GM18861 (cell line): ENCODE results near the gene PPME1.

Experiments
- ATAC-seq: cut with Tn5 transposase; IDR thresholded peaks from one replicate; pipeline ENCODE4 v1.9.1; 2021; ENCODE audit not compliant: unreplicated experiment

Gene PPME1

DNA sequence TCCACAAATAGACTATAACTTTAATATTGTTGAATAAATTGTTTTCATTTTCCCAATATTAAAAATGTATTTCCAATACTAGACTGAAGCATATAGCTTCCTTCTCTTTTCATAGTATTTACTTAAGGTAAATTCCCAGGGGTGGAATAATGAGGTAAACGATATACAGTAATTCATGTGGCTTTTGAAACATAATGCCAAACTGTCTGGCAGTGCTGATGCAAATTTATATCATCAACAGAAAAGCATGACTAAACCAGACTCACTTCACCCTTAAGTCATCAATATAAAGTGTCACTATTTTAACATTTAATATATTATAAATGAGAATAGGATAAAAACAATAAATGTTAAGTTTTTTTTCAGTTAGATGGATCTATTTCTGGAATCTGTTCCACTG lies 13.9 kb upstream of the PPME1 start:
- no peak for ATAC-seq

DNA sequence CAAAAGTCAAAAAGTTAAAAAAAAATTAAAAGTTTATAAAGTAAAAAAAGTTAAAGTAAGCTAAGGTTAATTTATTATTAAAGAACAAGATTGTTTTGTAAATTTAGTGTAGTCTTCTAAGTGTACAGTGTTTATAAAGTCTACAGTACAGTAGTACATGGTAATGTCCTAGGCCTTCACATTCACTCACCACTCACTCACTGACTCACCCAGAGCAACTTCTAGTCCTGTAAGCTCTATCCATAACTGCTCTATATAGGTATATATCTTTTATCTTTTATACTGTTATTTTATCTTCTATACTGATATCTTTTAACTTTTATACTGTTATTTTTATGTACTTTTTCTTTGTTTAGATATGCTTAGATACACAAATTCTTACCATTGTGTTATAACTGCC lies 11.4 kb upstream of the PPME1 start:
- no peak for ATAC-seq

DNA sequence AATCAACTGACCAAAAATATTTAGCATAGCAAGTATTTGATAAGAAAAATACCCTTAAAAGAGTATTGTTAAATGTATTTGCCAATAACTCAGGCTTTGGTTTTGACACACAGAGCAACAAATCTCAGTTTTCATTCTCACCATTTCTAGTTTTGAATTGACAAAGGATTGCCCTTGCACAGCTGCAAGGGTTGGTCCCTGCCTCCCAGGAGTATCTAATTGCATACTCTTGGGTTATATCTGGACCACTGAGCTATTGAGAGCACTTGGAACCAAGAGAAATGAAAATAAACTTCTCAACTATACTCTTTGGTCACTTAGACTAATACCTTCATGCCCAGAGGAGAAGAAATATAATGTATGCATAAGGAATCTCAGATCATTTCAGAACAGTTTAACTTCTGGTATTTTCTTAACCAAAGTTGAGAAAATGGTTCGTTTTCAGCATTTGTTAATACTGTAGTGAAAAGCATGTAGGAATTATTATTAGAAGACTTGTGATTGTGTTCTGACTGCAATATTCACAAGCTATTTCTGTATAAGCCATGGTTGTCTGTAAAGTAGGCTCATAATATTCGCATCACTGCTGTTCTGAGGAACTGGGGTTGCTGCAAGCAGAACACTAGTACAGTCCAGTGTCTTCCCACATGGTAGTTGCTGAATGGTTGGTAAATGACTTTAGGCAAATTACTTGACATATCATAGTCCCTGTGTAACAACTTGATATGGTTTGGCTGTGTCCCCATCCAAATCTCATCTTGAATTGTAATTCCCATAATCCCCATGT lies 8.2 kb upstream of the PPME1 start:
- ATAC-seq, result no peak

DNA sequence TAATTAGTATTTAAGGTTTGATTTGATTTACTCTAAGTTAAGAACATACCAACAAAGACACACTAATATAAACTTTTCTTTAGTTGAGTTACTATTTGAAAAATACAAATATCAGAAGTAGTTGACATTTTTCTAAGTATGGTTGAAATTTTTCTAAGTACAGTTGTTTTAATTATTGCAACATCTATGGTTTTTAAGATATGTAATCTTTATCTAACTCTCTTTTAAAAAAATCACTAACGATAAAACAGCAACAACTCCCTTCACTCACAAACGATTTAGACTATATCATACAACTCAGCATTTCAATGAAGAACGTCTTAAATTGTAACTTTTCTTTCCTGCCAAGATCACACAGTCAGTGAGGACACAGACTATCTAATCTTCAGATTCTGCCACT lies 2.3 kb upstream of the PPME1 start:
- no peak for ATAC-seq

DNA sequence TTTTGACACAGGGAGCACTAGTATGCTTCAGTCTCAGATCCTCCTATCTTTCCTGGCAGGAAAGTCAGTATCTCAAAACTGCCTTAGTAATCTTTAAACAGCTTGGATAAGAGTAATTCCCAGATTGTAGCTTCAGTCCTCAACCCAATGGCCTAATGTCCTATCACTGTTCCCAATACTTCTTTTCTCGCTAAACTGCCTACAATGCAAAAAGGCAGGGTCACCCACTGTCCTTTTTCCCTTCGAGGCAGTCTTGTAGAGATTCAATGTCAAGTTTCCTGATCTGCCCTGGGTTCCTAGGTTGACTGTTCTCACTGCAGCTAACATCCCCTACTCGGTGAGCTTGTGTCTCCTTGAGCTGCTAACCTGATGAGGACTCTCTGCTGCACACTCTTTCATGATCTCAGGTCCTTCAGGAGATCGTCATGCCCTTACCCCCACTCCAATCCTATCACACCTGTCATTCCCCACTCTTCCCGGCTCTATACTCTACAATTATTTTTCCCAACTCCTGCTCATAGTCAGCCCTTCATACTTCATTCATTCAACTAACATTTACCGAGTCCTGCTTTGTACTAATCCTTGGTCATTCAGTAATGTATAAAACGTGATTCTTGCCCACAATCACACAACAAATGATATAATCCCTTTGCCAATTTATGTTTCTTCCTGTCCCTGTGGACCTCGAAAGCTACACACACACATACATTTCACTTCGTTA lies 1.2 kb upstream of the PPME1 start:
- no peak for ATAC-seq

DNA sequence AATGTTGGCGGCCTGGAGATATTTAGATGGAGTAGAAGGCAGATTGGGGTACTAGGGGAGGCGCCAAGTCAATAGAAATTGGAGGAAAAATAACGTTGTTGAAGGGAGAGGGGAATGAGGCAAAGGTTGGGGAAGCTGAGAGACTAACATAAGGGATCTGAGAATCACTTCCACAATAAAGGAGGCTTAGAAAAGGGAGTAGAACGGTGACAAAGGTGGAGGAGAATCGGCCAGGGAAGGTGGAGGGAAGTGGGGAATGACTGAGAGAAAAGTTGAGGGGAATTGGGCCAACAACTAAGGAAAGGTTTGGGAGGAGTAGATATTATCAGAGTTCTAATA lies 510 bp downstream of the PPME1 start:
- ATAC-seq, result no peak

DNA sequence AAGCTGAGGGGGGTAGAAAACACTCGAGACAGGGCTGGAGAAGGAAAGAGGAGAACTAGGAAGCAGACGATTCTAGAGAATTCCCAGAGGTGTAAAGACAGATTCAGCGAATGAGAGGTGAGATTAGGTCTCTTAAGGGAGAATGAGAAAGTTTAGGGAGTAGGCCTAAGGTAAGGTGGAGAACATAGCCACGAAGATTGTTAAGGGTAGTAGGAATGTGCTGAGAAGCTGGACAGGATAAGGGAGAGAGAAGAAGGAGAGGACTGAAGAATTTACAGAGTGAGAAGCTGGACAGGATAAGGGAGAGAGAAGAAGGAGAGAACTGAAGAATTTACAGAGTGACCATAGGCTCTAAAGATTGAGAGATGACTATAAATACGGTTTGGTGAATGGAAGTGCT lies 908 bp downstream of the PPME1 start:
- no peak for ATAC-seq

DNA sequence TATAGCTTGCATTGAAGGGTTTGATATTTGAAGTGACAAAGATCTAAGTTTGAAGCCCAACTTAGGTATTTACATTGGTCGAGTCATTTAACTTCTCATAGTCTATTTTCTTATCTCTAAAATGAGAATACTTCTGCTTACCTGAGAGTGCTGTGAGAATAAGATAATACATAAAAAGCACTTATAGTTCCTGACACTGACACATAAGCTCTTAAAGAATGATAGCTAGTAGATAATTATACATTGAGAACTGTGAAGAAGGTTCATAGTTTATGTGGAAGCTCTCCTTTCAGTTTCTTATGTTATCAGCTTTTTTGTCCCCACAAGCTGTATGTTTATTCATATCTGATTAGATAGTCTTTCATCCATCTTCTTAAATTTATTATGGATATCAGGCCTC lies 4.8 kb downstream of the PPME1 start:
- ATAC-seq, result no peak

DNA sequence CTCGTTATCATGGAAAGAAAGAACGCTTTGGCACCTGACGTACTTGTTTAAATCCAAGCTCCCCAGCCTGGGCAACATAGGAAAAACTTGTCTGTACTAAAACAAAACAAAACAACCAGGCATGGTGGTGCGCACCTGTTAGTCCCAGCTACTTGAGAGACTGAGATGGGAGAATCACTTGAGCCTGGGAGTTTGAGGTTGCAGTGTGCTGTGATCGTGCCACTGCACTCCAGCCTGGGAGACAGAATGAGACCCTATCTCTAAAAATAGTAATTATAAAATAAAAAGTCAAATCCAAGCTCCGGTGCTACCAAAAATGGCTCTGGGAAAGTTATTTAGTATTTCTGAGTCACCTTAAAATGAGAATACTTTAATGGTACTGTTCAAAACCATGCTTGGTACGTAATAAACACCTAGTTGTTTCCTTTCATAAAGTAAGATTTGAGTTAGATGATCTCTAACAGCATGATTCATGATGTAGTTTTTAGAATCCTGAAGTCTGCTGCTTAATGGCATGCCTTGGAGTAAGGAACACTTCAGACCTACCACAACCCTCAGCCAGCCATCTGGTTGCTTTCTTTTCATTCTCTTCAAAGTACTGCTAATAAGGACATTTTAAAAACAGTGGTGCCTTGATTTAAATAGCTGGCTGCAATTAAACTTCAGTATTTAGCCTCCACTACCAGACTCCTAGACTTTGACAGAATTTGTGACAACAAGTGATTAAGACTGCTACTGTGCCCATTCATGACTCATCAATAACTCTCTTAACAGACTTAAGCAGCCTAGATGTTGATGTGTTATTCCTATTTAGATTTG lies 8.4 kb downstream of the PPME1 start:
- no peak for ATAC-seq

DNA sequence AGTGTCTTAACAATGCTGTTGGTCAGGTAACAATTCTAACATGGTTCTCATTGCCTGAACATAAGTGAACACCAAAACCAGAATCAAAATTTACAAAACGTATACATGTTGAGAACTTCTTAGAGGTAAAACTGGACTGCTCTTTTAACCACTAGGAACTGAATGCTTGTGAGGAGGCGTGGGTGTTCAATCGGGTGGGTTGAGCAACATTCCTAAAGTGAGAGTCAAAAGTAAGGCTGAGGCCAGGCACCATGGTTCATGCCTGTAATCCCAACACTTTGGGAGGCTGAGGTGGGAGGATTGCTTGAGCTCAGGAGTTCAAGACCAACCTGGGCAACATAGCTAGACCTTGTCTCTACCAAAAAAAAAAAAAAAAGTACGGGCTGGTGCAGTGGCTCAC lies 11.5 kb downstream of the PPME1 start:
- no peak for ATAC-seq

DNA sequence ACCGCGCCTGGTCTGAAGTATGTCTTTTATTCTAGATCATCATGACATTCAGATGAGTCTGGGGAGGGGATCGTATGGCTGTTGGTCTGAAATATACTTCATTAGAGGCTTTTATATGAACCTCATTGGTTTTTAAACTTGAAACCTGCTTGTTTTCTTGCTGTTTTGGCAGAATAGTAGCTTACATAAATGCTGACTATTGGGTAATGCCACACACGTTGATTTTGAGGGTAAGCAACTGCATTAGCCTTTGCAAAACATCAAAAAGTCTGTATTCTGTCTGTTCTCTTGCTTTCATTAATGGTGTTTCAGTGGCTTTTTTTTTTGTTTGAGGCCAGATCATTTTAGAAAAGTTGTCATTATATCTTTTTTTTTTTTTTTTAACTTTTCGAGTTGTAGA lies 14.2 kb downstream of the PPME1 start:
- ATAC-seq, result no peak

DNA sequence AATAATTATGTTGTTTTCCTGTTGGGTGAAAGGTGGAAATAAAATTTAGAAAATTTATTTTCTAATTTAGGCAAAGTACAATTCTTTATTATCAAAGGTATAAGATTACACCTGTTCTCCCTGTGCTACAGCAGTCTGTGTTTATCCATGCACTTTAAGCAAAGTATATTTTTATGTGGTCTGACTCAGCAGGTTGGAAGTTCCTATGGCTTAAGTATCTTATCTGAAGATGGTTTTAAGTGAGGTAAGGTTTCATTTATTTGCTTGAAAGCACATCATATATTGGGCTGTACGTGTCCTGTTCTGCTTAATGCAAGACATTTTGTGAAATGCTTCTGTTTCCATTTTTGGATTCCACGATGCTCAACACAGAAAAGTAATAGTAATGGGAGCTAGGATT lies 14.6 kb downstream of the PPME1 start:
- ATAC-seq, result no peak

DNA sequence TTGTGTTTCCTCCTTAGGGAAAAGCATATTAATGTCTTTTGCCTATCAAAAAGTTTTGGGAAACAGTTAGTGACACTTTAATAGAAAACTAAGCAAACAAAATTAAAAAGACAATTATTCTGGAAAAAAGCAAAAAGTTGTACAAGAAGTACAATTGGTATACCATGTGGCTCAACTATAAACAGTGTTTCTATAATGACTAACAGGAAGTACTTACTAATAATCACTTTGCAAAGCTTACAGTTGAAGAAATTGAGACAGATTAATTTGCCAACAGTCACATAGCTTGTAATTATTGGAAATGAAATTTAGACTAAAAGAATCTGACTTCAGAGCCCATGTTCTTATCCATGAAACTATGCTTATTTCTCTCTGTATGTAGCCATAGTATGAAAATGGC lies 24.7 kb downstream of the PPME1 start:
- no peak for ATAC-seq

DNA sequence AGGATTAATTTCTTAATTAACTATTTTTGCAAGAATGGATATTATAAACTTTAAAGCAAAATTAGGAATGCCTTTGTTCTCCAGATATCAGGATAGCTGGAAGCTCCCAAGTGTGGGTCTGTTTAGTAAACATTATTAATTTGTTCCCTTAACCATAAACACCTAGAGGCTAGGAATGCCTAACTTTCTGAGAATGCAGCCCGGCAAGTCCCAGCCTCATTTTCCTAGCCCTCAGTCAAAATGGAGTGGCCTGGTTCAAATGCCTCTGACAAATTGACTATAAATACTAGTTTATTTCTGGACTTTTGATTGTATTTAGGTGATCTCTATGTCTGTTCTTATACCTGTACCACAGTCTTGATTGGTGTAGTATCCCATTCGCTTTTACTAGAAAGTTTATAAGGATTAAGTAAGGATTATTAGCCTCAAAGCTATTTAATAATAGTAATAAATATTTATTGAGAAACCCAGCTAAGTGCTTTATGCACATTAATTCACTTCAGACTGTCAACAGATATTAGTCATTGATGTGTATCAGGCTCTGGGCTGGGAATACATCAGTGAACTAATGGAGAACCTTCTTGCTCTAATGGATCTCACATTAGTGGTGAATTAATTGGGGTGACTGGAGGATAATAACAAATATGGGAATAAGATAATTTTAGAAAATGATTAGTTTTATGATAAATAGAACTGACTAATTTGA lies 25.8 kb downstream of the PPME1 start:
- no peak for ATAC-seq

DNA sequence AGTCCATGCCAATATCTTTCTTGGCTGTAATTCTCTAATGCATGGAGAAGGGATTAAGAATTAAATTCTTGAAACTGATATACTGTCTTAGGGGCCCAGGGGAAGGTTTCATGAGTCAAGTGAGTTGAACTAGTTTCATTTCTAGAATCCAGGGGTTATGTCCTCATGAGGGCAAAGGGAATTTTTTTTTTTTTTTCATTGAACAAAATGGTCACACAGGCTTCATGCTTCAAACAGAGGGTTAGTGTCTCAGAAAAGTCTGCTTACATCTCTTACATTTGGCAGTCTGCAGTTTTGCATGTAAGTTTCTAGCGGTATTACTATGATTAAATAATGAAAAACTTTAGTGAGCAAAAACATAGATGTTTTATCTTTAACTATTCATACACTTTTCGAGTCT lies 32.9 kb downstream of the PPME1 start:
- no peak for ATAC-seq

DNA sequence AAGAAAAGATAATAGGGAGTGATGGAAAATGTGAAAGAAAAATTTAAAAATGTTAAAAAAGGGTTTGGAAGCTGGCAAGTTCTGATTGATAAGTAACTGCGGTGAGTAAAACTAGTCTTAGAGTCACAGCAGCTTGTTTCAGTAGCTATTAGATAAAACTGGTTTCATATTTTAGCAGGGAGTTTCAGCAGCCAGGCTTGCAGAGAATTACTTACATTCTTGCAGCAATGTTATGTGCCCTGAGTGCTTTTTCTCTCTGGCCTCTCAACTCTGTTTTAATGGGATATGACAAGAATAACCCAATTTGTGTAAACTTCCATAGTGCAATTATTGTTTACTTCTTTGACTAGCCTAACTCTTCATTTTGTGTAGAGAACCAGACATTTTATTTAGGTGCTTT lies 33.6 kb downstream of the PPME1 start:
- ATAC-seq, result no peak

DNA sequence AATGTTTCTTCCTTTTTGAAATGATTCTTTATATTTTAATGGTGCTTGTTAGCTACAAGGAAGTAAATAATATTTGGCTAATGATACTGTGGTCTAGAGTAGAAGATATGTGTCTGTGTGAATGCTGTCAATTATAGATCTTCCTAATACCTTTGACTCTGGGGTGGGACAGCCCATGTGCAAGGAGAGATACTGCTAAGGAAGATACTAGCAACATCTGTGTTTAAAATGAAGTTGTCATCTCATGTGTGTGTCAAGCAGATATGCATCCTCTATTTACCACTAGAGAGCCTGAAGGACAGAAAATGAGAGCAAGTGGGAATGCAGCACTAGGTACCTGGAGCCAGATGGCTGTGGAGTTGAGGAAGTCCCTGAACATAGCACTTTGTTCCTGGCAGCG lies 34.1 kb downstream of the PPME1 start:
- ATAC-seq, result no peak

DNA sequence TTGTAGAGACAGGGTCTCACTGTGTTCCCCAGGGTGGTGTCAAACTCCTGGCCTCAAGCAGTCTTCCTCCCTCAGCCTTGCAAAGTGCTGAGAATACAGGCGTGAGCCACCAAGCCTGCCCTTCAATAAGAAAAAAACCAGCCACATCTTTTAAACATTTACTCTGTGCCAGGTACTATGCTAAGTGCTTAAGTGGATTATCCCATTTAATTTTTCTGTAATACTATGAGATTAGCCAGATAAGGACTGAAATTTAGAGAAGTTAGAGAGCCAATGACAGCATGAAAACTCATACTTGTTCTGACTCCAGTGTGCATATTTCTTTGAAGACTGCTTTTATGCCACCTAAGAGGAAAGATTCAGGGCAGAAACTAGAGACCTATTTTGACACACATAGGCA lies 35.7 kb downstream of the PPME1 start:
- ATAC-seq, result no peak

DNA sequence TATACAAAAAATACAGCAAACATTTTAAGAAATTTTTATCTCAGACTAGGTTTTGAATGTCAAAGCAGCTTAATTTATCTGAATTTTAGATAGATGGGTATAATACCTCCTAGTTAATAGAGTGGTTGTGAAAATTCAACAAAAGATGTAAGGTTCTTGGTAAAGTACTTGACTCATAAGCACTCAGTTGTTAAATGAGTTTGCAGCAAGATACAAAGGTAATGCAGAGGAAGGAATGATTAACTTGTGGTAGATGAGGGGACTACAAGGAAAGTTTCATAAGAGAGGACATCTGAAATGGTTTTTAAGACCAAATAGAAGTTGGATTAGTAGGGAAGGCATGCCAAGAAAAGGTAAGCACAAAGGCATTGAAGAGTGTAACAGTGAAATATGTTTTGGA lies 37.4 kb downstream of the PPME1 start:
- ATAC-seq, result no peak

DNA sequence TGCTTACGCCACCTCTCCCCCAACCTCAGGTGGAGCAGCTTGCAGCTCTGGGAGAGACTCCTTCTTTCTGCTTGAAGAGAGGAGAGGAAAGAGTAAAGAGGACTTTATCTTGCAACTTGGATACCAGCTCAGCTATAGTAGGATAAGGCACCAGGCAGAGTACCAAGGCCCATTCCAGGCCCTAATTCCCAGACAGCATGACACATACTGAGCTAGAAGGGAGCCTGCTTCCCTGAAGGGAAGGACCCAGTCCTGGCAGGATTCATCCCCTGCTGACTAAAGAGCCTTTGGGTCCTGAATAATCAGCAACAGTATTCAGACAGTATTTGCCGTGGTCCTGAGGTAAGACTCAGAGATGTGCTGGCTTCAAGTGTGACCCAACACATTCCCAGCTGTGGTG lies 41.4 kb downstream of the PPME1 start:
- no peak for ATAC-seq

DNA sequence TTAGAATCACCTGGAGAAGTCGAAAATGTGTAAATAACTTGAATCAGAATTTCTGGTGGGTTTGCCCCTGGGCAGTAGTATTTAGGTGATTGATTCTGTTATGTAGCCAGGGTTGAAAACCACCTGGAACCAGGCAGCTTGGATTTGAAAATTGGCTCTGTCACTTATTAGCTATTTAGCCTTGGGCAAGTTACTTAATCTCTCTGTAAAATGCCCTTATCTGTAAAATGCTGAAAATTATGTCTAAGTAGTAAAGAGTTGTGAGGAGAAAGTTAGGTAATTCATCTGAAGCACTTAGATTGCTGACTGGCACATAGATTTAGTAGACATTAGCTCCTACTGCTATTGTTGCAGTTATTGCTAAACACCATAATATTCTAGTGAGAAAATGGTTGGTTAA lies 49.3 kb downstream of the PPME1 start:
- ATAC-seq, result no peak
